Measurements from ENCODE around the gene THRAP3. TPM values are rescaled to one million over a fixed set of nuclear protein-coding genes. Genes with fewer than 3 reads are reported as not detected.
A peak's percentile ranks its signal among the peaks of the same experiment; 100 is the strongest.

The THRAP3 gene
- total RNA-seq, 1 donor from 2014 or later, result 67.9 TPM

GRCh38 chr1:36279789-36280296 is 55.6 kb downstream of the THRAP3 start:
- DNase-seq (no peak), ATAC-seq (peak; percentile 34)
- intact Hi-C loops (cut with micrococcal nuclease), result no loop called here

GRCh38 chr1:36284061-36284460 is 59.8 kb downstream of the THRAP3 start:
- peak; percentile 37 for ATAC-seq
- no peak for DNase-seq
- intact Hi-C loops (cut with micrococcal nuclease), result no loop called here

- intact Hi-C loops (cut with micrococcal nuclease), result no loop called here
- no peak for DNase-seq
- peak; percentile 12 for ATAC-seq
These were observed 60.3 kb downstream of the THRAP3 start for GRCh38 chr1:36284517-36284916.

GRCh38 chr1:36285443-36286101 is 61.3 kb downstream of the THRAP3 start:
- DNase-seq (no peak), ATAC-seq (peak; percentile 81)

GRCh38 chr1:36286802-36287201 is 62.6 kb downstream of the THRAP3 start:
- intact Hi-C loops (cut with micrococcal nuclease), result loop anchor here (5.0 kb wide), 1 partner anchor 140 kb away; the partner anchor contains the start of gene TRAPPC3
- ATAC-seq (no peak), DNase-seq (no peak)

More at GRCh38 chr1:36285443-36286101, 61.3 kb downstream of the THRAP3 start:
- intact Hi-C loops (cut with micrococcal nuclease), result loop anchor here (5.0 kb wide), 1 partner anchor 138 kb away; the partner anchor contains the start of gene TRAPPC3

DNA sequence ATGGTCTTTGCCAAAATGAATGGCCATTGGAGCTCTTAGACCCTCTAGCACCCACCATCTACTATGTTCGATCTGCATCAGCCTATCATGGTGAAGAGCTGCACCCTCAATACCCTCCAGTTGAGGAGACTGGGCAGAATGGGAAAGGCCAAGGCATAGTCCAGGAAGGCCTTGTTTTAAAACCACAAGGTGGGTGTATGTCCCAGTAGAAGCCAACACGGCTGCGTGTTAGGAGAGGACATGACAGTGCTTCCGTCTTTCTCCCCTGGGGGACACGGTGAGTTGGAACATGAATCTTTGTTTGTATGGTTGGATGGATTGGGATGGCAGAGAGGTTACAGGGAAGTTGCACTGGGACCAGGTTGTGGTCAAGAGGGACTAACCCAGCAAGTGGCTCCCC is 63.4 kb downstream of the THRAP3 start:
- intact Hi-C loops (cut with micrococcal nuclease), result loop anchor here (5.0 kb wide), 1 partner anchor 140 kb away; the partner anchor contains the start of gene TRAPPC3
- DNase-seq (no peak), ATAC-seq (no peak)

DNA sequence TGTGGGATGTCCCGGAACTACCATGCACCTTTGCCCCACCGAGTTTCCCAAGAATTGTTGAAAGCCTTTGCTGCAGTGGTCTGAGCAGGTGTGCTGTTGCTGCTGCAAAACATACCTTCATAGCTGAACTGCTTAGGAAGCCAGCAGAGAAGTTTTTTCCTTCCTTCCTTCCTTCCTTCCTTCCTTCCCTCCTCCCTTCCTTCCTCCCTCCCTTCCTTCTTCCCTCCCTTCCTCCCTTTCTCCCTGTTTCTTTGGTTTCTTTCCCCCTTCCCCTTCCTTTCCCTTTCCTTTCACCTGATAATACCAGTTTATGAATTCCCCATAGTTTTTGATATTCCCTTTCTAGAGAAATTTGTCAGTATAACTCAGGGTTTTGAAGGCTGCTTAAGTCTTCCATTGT is 71.1 kb downstream of the THRAP3 start:
- ATAC-seq (no peak), DNase-seq (no peak)
- intact Hi-C loops (cut with micrococcal nuclease), result no loop called here

DNA sequence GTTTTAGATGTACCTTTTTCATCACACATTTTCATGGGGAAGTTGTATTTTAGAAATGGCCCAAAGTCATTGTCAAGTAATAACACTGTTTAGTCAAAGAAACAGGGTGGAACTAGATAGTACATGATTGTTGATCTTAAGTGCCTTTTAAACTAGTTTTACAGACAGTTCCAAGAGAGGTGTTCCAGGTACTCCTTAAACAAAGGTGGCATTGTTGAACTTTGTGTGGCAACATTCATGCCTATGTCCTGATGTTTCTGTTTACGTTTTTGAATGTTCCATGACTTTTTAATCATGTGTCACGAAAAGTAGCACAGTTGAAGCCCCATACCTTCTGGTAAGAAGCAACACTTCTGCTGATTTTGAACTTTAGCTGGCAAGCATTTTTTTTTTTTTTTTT is 72.8 kb downstream of the THRAP3 start:
- ATAC-seq, result no peak
- DNase-seq, result no peak

DNA sequence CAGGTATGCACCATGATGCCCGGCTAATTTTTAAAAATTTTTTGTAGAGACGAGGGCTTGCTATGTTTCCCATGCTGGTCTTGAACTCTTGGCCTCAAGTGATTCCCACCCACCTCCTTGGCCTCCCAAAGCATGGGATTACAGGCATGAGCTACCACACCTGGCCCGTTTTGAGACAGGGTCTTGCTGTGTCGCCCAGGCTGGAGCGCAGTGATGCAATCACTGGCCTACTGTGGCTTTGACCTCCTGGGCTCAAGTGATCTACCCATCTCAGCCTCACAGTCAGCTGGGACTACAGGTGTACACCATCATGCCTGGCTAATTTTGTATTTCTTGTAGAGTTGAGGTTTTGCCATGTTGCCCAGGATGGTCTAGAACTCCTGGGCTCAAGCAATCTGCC is 74.4 kb downstream of the THRAP3 start:
- DNase-seq (no peak), ATAC-seq (no peak)
- intact Hi-C loops (cut with micrococcal nuclease), result no loop called here

More for the DNA sequence above, 72.8 kb downstream of the THRAP3 start:
- intact Hi-C loops (cut with micrococcal nuclease), result no loop called here

- intact Hi-C loops (cut with micrococcal nuclease), result no loop called here
- ATAC-seq, result no peak
- no peak for DNase-seq
These were observed 76.3 kb downstream of the THRAP3 start for GRCh38 chr1:36300526-36300925.

DNA sequence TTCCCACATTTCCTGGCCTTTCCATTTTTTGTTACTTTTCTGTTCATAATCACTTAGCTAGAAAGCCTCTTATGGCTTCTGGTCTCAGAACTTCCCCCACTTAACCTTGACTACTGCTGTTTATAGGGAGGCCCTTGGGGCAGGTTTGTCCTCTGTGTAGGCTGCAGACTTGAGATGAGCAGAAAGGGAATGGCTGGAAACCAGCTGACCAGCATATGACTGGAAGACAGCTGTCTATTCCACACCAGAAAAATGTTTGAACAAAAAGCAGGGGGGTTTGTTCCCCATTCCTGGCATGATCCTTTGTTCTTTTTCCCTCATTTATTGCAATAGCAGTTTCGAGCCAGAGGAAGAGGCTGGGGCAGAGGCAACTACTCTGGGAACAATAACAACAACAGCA is 77.0 kb downstream of the THRAP3 start:
- intact Hi-C loops (cut with micrococcal nuclease), result no loop called here
- no peak for DNase-seq
- ATAC-seq, result no peak

DNA sequence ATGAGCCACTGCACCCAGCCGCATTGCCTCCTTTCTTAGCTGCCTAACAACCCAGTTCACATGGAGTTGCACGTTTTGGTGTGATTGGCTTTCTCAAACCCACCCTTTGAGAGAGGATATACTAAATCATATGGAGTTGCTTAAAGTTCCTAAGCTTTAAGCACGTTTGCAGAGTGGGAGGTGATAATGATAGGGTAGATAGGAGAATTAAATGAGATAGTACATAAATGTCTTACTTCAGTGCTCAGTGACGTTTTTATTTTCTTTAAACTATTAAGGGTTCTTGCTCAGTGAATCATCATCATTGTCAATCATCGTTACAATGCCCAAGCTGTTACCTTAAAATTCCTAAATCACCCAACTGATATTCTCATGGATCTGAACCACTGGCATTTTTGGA is 79.0 kb downstream of the THRAP3 start:
- DNase-seq (no peak), ATAC-seq (no peak)
- intact Hi-C loops (cut with micrococcal nuclease), result no loop called here

DNA sequence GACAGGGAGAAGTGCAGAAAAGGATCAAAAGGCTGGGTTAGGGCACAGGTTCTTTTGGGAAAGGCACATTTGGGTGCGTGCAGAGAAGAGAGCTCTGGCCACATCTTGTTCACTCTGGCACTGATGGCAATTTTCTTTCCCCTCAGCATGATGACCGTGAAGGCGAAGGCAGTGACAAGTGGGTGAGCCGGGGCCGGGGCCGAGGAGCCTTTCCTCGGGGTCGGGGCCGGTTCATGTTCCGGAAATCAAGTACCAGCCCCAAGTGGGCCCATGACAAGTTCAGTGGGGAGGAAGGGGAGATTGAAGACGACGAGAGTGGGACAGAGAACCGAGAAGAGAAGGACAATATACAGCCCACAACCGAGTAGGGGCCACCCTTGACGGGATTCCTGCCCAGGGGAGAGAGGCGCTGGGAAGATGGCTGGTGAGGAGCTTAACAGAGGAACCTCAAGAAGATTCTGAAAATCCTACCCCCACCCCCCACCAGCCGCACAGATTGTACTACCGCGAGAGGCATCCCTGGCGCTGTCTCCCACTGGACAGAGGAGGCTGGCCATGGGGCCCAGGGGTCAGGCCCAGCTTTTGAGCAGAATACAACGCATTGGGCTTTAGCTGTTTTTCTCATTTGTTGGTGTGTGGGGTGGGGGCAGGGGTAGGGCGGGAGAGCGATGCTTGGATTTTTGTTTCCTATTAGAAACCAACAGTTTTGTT is 79.6 kb downstream of the THRAP3 start:
- no peak for ATAC-seq
- intact Hi-C loops (cut with micrococcal nuclease), result no loop called here

GRCh38 chr1:36304521-36304920 is 80.3 kb downstream of the THRAP3 start:
- ATAC-seq (no peak), DNase-seq (no peak)
- intact Hi-C loops (cut with micrococcal nuclease), result no loop called here

More for the DNA sequence above, 79.6 kb downstream of the THRAP3 start:
- DNase-seq, result no peak

- ATAC-seq (no peak), DNase-seq (no peak)
- intact Hi-C loops (cut with micrococcal nuclease), result no loop called here
These were observed 81.0 kb downstream of the THRAP3 start for GRCh38 chr1:36304970-36305914.

DNA sequence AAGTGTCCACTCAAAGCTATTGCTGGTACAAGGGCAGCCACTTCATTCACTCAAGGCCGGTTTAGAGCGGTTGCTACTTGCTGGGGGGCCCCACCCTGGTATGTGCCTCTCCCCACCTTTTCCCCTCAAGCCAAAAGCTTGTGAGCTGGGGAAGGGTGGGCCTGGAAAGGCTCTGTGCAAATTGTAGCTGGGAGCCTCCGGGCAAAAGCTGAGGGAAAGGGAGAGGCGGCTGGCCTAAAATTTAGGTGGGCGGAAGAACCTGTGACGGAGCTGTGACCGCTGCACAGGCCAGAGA is 81.6 kb downstream of the THRAP3 start:
- intact Hi-C loops (cut with micrococcal nuclease), result no loop called here
- ATAC-seq (no peak), DNase-seq (no peak)

GRCh38 chr1:36306210-36306901 is 82.1 kb downstream of the THRAP3 start, which contains the start of gene SH3D21:
SH3D21 (plus strand) TSS chr1:36306368; CDS start chr1:36306421, 53 bp downstream.
- ATAC-seq (peak; percentile 68), DNase-seq (peak; percentile 67)
- intact Hi-C loops (cut with micrococcal nuclease), result no loop called here

GRCh38 chr1:36306902-36307456 is 82.7 kb downstream of the THRAP3 start:
- ATAC-seq, result peak; percentile 98
- intact Hi-C loops (cut with micrococcal nuclease), result no loop called here
- peak; percentile 96 for DNase-seq
